CD4-positive, alpha-beta memory T cell (primary cell): ENCODE measurements around the gene ZNF22. TPM values are rescaled to one million over a fixed set of nuclear protein-coding genes. Genes with fewer than 3 reads are reported as not detected.
"Not testable (repeated sequence)": the region's sequence is repeated elsewhere in the genome, so short reads cannot be mapped to it uniquely, and the experiment has no call there.

Experiments used
- CTCF ChIA-PET: fragments of 350-600 bp; sonication (Branson Sonifier 250); formaldehyde crosslinking; loops from one replicate; lab custom pipeline; 2021; ENCODE audit warnings: inconsistent platforms; ENCODE audit not compliant: partially characterized antibody; lab: Charles Lee
- POLR2A ChIA-PET: fragments of 350-600 bp; sonication (Branson Sonifier 250); formaldehyde crosslinking; loops from one replicate; lab custom pipeline; 2021; ENCODE audit not compliant: partially characterized antibody; lab: Charles Lee
- DNase-seq, 5 donors: peaks; one replicate each; pipeline versions ENCODE4 v3.0.0 to v3.0.0-alpha.2; 2020 to 2022; ENCODE audit warnings: mixed read lengths in 1 of 5
- H3K27ac ChIP-seq: one replicate; pipeline ENCODE4 v1.7.0; 2013; ENCODE audit warnings: low read depth, low read length
- H3K27me3 ChIP-seq: 2 replicates; pipeline ENCODE4 v1.7.0; 2013; ENCODE audit warnings: mild to moderate bottlenecking, low read length, moderate library complexity; ENCODE audit not compliant: insufficient read depth
- H3K36me3 ChIP-seq: 2 replicates; pipeline ENCODE4 v1.7.0; 2013; ENCODE audit warnings: mild to moderate bottlenecking, low read length, moderate library complexity; ENCODE audit not compliant: insufficient read depth
- H3K4me1 ChIP-seq: 2 replicates; pipeline ENCODE4 v1.7.0; 2013; ENCODE audit warnings: mild to moderate bottlenecking, low read length, moderate library complexity; ENCODE audit not compliant: insufficient read depth
- H3K4me3 ChIP-seq, 2 donors: one replicate each; pipeline ENCODE4 v1.7.0; 2013; ENCODE audit warnings: low read length in 2 of 2, mild to moderate bottlenecking in 1 of 2
- H3K9me3 ChIP-seq, 2 donors: one replicate each; pipeline ENCODE4 v1.7.0; 2013; ENCODE audit warnings: low read length in 2 of 2, control low read depth in 1 of 2; ENCODE audit not compliant: control insufficient read depth in 1 of 2
- H3K27ac Mint-ChIP-seq, 7 donors: one replicate each; pipeline ENCODE4 v1.8.0; 2020 to 2021; ENCODE audit warnings: mixed read lengths in 7 of 7, mild to moderate bottlenecking in 6 of 7, inconsistent platforms in 3 of 7, moderate library complexity in 3 of 7
- H3K27me3 Mint-ChIP-seq, 2 donors: one replicate each; pipeline ENCODE4 v1.8.0; 2020 to 2021; ENCODE audit warnings: mixed read lengths in 2 of 2
- H3K36me3 Mint-ChIP-seq, 2 donors: one replicate each; pipeline ENCODE4 v1.8.0; 2020 to 2021; ENCODE audit warnings: mixed read lengths in 2 of 2, inconsistent platforms in 1 of 2, mild to moderate bottlenecking in 1 of 2
- H3K4me1 Mint-ChIP-seq, 4 donors: one replicate each; pipeline ENCODE4 v1.8.0; 2020 to 2021; ENCODE audit warnings: mixed read lengths in 4 of 4, mild to moderate bottlenecking in 1 of 4
- H3K4me3 Mint-ChIP-seq, 8 donors: one replicate each; pipeline ENCODE4 v1.8.0; 2020 to 2021; ENCODE audit warnings: mixed read lengths in 8 of 8, mild to moderate bottlenecking in 7 of 8, moderate library complexity in 6 of 8, inconsistent platforms in 3 of 8
- H3K9me3 Mint-ChIP-seq, 8 donors: one replicate each; pipeline ENCODE4 v1.8.0; 2020 to 2021; ENCODE audit warnings: mixed read lengths in 8 of 8, mild to moderate bottlenecking in 5 of 8, inconsistent platforms in 3 of 8, moderate library complexity in 1 of 8
- intact Hi-C: fragments of 100-400 bp; cut with micrococcal nuclease; formaldehyde crosslinking; loops from one replicate; pipeline ENCODE4 v1.15.1; 2023
- polyA plus RNA-seq, 2 donors: library from polyadenylated mRNA; unstranded; fragments of 300-500 nt; fragmentation: Illumina TruSeq; gene quantifications; one replicate each; pipeline ENCODE4 v1.2.3, GENCODE V29; 2021
- total RNA-seq, 2 experiments: library from RNA; stranded (reverse); gene quantifications; one replicate each; pipeline ENCODE4 v1.2.3, GENCODE V29; 2021

ZNF22 gene
- total and polyA plus RNA-seq, 4 experiments from 2014 or later = 26.9 to 40.6 (median 30.8) TPM

GRCh38 chr10:45006276-45007030 lies 5.7 kb downstream of the ZNF22 start:
- Histone ChIP-seq H3K4me1 (peaks cover 14% of the 10 kb centered on the region), H3K9me3 (no peaks in the 10 kb centered on the region), H3K27ac (no peak overlapping the region), H3K36me3 (no peaks in the 10 kb centered on the region), H3K27me3 (no peaks in the 10 kb centered on the region), H3K4me3 (no peak overlapping the region)
- Mint-ChIP-seq H3K4me3 (no peak overlapping the region), H3K36me3 (peaks cover 24 to 34% of the 10 kb centered on the region in 2 donors), H3K27me3 (no peaks in the 10 kb centered on the region), H3K4me1 (peaks cover 11 to 28% (median 20%) of the 10 kb centered on the region in 4 donors), H3K27ac (no peak overlapping the region), H3K9me3 (peaks cover 0 to 12% (median 6%) of the 10 kb centered on the region in 8 donors)
- POLR2A ChIA-PET = no interaction called here
- intact Hi-C loops = loop anchor here (10.0 kb wide), 1 partner anchor 228 kb away; no protein-coding TSS in a partner anchor
- DNase-seq = no peak
- CTCF ChIA-PET = no interaction called here

- Mint-ChIP-seq H3K4me1 (peaks cover 2 to 6% (median 5%) of the 10 kb centered on the region in 4 donors), H3K27me3 (peaks cover 0 to 3% of the 10 kb centered on the region in 2 donors), H3K9me3 (peaks cover 0 to 8% (median 2%) of the 10 kb centered on the region in 8 donors), H3K4me3 (no peak overlapping the region), H3K27ac (no peak overlapping the region), H3K36me3 (peaks cover 15 to 22% of the 10 kb centered on the region in 2 donors)
- Histone ChIP-seq H3K36me3 (no peaks in the 10 kb centered on the region), H3K9me3 (no peaks in the 10 kb centered on the region), H3K4me3 (no peak overlapping the region), H3K27me3 (no peaks in the 10 kb centered on the region), H3K4me1 (no peaks in the 10 kb centered on the region), H3K27ac (no peak overlapping the region)
- ChIA-PET CTCF (interaction anchor here (1.2 to 1.8 kb wide), 3 partner anchors 9 to 13 kb away, joined by 3 to 5 read pairs (median 4); no protein-coding TSS in a partner anchor), POLR2A (no interaction called here)
- peak; percentile 43 to 66 (median 60) for DNase-seq
- intact Hi-C loops = loop anchor here (10.0 kb wide), 1 partner anchor 226 kb away; no protein-coding TSS in a partner anchor
Observed at GRCh38 chr10:45008524-45009161, 7.9 kb downstream of the ZNF22 start.

- CTCF ChIA-PET, H3K27me3 ChIP-seq, H3K36me3 Mint-ChIP-seq, intact Hi-C loops, H3K9me3 ChIP-seq, H3K27me3 Mint-ChIP-seq, H3K9me3 Mint-ChIP-seq, H3K4me3 Mint-ChIP-seq, H3K4me1 ChIP-seq, H3K36me3 ChIP-seq, POLR2A ChIA-PET, H3K27ac Mint-ChIP-seq, H3K4me3 ChIP-seq, DNase-seq, H3K4me1 Mint-ChIP-seq, H3K27ac ChIP-seq: not testable (repeated sequence)
Observed at GRCh38 chr10:45014557-45014956, 13.8 kb downstream of the ZNF22 start.

- H3K4me1 Mint-ChIP-seq = no peaks in the 10 kb centered on the region
Observed at GRCh38 chr10:45015590-45015989, 14.9 kb downstream of the ZNF22 start.

GRCh38 chr10:45023426-45023825 lies 22.7 kb downstream of the ZNF22 start:
- no peak overlapping the region for H3K27ac ChIP-seq
- Mint-ChIP-seq H3K36me3 (peaks cover 0 to 4% of the 10 kb centered on the region in 2 donors), H3K27ac (no peak overlapping the region), H3K9me3 (peaks cover 0 to 24% (median 9%) of the 10 kb centered on the region in 8 donors), H3K4me3 (no peak overlapping the region), H3K27me3 (no peaks in the 10 kb centered on the region), H3K4me1 (no peaks in the 10 kb centered on the region)
- ChIA-PET CTCF (no interaction called here), POLR2A (no interaction called here)
- no peaks in the 10 kb centered on the region for H3K36me3 ChIP-seq
- no peaks in the 10 kb centered on the region for H3K27me3 ChIP-seq
- intact Hi-C loops = no loop called here
- H3K4me3 ChIP-seq = no peak overlapping the region
- H3K4me1 ChIP-seq = no peaks in the 10 kb centered on the region
- H3K9me3 ChIP-seq = no peaks in the 10 kb centered on the region
- no peak for DNase-seq

More at GRCh38 chr10:45015590-45015989, 14.9 kb downstream of the ZNF22 start:
- H3K27ac ChIP-seq = no peak overlapping the region
- H3K27me3 ChIP-seq = no peaks in the 10 kb centered on the region
- ChIA-PET POLR2A (no interaction called here), CTCF (no interaction called here)
- no peak for DNase-seq
- H3K9me3 Mint-ChIP-seq = peaks cover 0 to 2% (median 0%) of the 10 kb centered on the region in 8 donors
- no peaks in the 10 kb centered on the region for H3K36me3 ChIP-seq
- intact Hi-C loops = no loop called here
- no peaks in the 10 kb centered on the region for H3K9me3 ChIP-seq
- no peak overlapping the region for H3K27ac Mint-ChIP-seq
- H3K4me1 ChIP-seq = no peaks in the 10 kb centered on the region
- peaks cover 0 to 4% of the 10 kb centered on the region in 2 donors for H3K36me3 Mint-ChIP-seq
- no peak overlapping the region for H3K4me3 ChIP-seq
- H3K27me3 Mint-ChIP-seq = peaks cover 1 to 3% of the 10 kb centered on the region in 2 donors
- H3K4me3 Mint-ChIP-seq = no peak overlapping the region

- no peak overlapping the region for H3K4me3 ChIP-seq
- H3K36me3 ChIP-seq = no peaks in the 10 kb centered on the region
- H3K27ac ChIP-seq = no peak overlapping the region
- no peak overlapping the region for H3K27ac Mint-ChIP-seq
- peaks cover 0 to 50% (median 35%) of the 10 kb centered on the region in 8 donors for H3K9me3 Mint-ChIP-seq
- no peaks in the 10 kb centered on the region for H3K4me1 ChIP-seq
- H3K9me3 ChIP-seq = no peaks in the 10 kb centered on the region
- intact Hi-C loops = no loop called here
- H3K27me3 Mint-ChIP-seq = peaks cover 12 to 13% of the 10 kb centered on the region in 2 donors
- no peaks in the 10 kb centered on the region for H3K4me1 Mint-ChIP-seq
- H3K27me3 ChIP-seq = peaks cover 7% of the 10 kb centered on the region
- ChIA-PET CTCF (no interaction called here), POLR2A (no interaction called here)
- DNase-seq = no peak
- H3K4me3 Mint-ChIP-seq = no peak overlapping the region
- peaks cover 6 to 7% of the 10 kb centered on the region in 2 donors for H3K36me3 Mint-ChIP-seq
Observed at GRCh38 chr10:45034301-45034700, 33.6 kb downstream of the ZNF22 start.

- ChIA-PET CTCF (no interaction called here), POLR2A (no interaction called here)
- DNase-seq = no peak
- Histone ChIP-seq H3K9me3 (no peaks in the 10 kb centered on the region), H3K36me3 (no peaks in the 10 kb centered on the region), H3K27me3 (peaks cover 7% of the 10 kb centered on the region), H3K4me3 (no peak overlapping the region), H3K27ac (no peak overlapping the region), H3K4me1 (no peaks in the 10 kb centered on the region)
- Mint-ChIP-seq H3K4me3 (no peak overlapping the region), H3K36me3 (peaks cover 3 to 6% of the 10 kb centered on the region in 2 donors), H3K27ac (no peak overlapping the region), H3K9me3 (peaks cover 0 to 38% (median 27%) of the 10 kb centered on the region in 8 donors), H3K27me3 (peaks cover 13 to 14% of the 10 kb centered on the region in 2 donors), H3K4me1 (no peaks in the 10 kb centered on the region)
- intact Hi-C loops = no loop called here
Observed at GRCh38 chr10:45035673-45036072, 35.0 kb downstream of the ZNF22 start.
